GM21717 (cell line): Measurements from ENCODE around the gene GPBP1.

ENCODE experiments used
- ATAC-seq: cut with Tn5 transposase; IDR thresholded peaks from one replicate; pipeline ENCODE4 v1.9.1; 2021; ENCODE audit warnings: mild to moderate bottlenecking, moderate library complexity; ENCODE audit not compliant: unreplicated experiment

The GPBP1 gene

DNA sequence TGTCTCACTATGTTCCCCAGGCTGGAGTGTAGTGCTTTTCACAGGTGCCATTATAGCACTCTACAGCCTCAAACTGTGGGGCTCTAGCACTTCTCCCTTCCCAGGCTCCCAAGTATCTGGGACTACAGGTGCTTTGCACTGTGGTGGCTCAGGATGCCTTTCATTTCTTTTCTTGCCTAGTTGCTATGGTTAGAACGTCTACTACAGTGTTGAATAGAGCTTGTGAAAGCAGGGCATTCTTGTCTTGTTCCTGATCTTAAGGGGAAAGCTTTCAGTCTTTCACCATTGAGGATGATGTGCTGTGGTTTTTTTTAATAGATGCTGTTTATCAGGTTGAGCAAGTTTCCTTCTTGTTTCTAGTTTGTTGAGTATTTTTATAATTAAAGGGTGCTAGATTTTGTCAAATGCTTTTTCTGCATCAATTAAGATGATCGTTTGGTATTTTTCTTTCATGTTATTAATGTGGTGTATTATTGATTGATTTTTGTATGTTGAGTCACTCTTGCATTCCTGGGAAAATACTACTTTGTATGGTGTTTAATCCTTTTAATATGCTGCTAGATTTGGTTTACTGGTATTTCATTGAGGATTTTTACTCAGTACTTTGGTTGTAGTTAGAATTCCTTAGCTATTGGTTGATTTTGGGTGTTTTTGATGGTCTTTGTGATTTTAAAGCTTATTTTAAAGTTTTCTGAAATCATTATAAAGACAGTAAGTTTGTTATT is 35.6 kb downstream of the GPBP1 start:
- no peak for ATAC-seq

DNA sequence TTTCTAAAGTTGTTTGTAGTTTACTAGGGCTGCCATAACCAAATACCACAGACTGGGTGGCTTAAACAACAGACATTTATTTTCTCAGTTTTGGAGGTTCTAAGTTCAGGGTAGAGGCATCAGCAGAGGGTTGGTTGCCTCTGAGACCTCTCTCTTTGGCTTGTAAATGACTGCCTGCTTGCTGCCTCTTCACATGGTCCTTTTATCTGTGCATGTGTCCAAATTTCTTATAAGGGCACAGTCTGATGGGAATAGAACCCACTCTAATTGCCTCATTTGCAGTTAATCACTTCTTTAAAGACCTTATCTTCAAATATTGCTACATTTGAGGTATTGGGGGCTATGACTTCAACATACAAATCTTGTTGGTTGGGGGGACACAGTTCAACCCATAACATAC is 36.8 kb downstream of the GPBP1 start:
- ATAC-seq = no peak

DNA sequence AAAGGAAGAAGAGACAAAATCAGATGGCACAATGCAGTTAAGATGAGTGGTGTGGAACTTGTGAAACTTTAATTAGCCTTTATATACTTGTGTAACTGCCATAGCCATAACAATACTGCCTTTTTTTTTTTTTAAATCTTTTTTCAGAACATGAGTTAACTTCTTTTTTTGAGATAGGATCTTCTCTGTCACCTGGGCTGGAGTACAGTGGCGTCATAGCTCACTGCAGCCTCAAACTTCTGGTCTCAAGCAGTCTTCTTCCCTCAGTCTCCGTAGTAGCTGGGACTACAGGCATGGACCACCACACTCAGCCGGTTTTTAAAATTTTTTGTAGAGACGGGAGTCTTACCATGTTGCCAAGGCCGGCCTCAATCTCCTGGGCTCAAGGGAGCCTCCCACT is 37.2 kb downstream of the GPBP1 start:
- no peak for ATAC-seq

DNA sequence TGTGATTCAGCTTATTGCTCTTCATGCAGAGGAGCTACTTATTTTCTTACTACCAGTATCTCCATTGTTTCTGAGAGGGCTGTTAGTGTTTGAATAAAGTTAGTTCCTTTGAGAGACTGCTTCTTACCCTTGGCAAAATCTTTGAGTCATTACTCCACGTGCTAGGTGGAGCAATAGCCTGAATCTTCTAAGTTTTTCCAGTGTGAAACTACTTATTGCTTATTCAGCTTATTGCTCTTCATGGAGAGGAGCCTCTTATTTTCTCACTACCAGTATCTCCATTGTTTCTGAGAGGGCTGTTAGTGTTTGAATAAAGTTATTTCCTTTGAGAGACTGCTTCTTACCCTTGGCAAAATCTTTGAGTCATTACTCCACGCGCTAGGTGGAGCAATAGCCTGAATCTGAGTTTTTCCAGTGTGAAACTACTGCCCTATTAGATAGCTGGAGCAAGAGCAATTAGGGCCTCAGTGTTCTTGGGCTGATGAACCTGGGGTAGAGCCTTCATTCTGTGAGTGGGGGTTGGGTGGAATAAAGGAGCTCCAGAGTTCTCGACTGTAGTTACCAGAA is 41.9 kb downstream of the GPBP1 start:
- ATAC-seq = no peak

DNA sequence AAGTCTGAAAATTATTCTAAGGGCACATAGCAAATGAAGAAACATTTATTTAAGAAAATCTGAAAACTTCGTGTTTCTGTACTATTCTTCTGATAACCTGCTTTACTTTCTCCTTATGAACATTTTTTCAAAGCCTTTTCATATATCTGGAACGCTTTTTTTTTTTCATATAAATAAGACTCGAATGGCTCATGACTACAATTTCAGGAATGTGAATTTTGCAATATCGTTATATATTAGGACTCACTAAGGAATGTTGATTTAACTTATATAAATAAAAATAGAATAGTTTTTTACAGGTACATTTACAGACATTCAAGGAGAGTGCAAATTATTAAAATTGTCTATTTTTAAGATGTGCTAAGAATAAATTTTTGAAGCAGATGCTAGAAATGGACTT is 42.9 kb downstream of the GPBP1 start:
- ATAC-seq = no peak

DNA sequence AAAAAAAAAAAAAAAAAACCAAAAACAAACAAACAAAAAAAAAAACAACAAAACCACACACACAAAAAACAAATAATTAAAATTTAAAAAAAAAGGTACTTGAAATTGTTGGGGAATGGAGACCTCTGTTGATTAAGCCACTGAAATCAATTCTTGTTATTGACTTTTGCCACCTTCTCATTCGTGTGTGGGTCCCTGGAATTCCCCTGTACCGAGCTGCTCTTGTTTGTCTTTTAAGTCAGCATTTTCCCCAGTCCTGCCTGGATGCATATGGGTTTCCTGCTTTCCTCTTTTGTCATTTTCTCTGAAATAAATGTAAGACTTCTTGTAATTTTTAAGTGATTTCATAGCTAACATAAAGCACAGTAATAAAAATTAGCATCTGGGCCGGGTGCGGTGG is 45.5 kb downstream of the GPBP1 start:
- no peak for ATAC-seq

GRCh38 chr5:57221049-57221568 is 47.2 kb downstream of the GPBP1 start:
- ATAC-seq = peak; percentile 54

- ATAC-seq = no peak
Observed at GRCh38 chr5:57225553-57225952, 51.7 kb downstream of the GPBP1 start.

DNA sequence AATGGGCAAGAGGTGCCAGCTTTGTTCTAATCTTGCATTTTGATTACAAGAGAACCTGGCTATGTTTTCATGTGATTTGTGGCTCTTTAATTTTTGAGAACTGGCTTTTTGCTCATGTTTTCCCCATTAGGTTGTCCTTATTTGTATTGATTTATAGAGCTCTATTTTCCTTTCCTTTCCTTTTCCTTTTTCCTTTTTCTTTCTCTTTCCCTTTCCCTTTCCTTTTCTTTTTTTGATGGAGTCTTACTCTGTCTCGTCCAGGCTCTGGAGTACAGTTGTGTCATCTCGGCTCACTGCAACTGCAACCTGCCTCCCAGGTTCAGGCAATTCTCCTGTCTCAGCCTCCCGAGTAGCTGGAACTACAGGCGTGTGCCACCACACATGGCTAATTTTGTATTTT is 55.5 kb downstream of the GPBP1 start:
- ATAC-seq = no peak

DNA sequence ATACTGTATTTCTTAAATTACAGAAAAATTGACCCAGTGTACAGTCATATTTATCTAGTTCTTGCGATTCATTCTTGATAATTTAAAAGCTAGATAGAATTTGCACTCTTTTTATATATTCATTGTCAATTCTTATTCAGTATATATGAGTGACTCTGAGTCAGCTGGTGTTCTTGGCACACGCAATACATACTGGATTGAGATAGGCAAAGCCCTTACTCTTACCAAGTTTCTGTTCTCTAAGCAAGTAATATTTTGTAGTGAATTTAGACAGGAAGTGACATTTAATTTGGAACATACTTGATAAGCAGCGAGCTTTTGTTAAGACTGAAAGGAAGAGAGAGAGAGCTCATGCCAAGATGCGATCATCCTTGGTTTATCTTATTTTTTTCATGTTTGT is 57.7 kb downstream of the GPBP1 start:
- ATAC-seq = no peak

DNA sequence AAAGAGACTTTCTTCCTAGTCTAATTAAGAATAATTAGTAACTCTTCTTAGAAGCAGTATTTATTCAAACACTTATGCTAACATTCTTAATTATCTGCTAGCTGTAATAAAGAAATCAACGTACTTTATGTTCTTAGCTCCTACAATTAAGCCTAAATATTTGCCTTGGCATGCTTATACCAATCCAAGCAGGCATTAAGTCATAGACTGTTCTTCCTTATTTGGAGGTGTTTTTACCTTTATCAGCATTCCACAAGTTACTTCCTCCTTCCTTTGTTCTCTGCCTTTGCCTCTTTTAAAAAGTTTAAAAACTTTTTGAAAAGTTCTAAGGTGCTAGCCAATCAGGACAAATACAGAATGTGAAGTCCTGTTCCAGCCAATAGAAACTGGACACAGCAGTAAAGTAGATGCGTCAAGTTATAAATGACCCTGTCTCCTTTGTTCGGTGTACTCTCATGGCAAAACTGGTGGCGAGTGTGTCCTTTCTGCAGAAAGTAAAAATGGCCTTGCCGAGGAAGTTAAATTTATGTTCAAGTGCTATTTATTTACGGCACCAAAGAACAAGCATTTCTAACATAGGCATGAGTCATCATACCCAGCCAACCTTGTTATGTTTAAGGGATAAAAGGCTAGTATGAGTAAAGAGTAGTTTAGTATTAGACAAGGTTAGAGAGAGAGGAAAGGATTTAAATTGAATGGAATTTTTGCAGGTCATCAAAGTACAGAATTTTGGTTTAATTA is 58.6 kb downstream of the GPBP1 start:
- ATAC-seq = no peak

GRCh38 chr5:57243286-57244137 is 69.7 kb downstream of the GPBP1 start:
- no peak for ATAC-seq

DNA sequence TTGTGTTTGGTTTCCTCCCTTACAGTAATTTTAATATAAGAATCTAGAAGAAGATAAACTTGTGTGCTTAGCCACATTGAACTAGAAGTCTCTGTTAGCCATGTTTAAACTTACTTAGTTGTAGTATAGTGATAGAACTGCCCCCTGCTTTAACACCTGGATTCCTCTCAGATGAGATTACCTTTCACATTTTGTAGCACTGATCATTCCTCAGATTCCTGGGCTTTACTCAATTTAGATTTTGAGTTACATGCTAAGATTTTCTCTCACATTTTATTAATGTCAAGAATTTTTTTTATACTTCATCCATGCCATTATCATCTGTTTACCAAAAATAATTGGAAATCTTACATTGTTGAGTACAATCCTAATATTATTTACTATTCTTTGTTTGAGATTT is 70.5 kb downstream of the GPBP1 start:
- ATAC-seq = no peak

DNA sequence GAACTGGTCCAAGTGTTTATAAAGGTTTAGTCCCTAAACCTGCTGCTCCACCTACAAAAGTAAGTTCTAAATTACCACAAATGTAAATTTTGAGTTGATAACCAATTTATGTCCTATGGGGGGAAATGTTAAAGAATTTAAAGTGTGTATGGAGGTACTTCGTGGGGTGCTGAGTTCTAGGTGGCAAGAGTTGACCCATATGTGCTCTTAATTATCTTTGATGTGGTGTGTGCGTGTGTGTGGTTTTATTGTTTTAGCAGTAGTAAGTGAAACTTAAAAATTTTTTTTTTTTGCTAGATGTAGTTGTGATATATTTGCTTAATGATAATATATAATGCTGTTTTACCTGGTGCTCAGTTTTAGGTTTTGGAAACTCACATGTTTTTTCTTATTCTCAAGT is 72.6 kb downstream of the GPBP1 start:
- no peak for ATAC-seq

- ATAC-seq = no peak
Observed at GRCh38 chr5:57247765-57248164, 73.9 kb downstream of the GPBP1 start.

GRCh38 chr5:57249265-57249874 is 75.5 kb downstream of the GPBP1 start:
- ATAC-seq = no peak

DNA sequence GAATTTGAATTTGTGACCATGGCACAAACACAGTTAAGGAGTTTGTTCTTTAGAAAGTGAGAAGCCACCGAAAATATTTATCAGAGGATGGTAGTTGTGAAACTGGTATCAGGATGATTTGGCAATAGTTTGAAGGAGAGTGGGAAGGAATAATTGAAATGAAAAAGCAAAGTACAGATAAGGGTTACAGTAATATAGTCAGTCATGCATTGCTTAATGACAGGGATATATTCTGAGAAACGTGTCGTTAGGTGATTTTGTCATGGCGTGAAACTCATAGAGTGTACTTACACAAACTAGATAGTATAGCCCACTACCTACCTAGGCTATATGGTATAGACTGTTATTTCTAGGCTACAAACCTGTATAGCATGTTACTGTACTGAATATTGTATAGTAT is 84.2 kb downstream of the GPBP1 start:
- no peak for ATAC-seq

GRCh38 chr5:57258943-57259342 is 85.1 kb downstream of the GPBP1 start:
- no peak for ATAC-seq

GRCh38 chr5:57259704-57260103 is 85.8 kb downstream of the GPBP1 start:
- no peak for ATAC-seq

GRCh38 chr5:57262541-57262940 is 88.7 kb downstream of the GPBP1 start:
- no peak for ATAC-seq

- ATAC-seq = no peak
Observed at GRCh38 chr5:57267805-57268204, 93.9 kb downstream of the GPBP1 start.
